WTC11 (cell line): ENCODE data around the gene CDH2. TPM values are rescaled to one million over a fixed set of nuclear protein-coding genes. Genes with fewer than 3 reads are reported as not detected.

Experiments
- ATAC-seq: fragments of 200-7000 bp; cut with Tn5 transposase; 2 replicates; pipeline ENCODE4 v1.10.0; 2021; ENCODE audit warnings: mild to moderate bottlenecking, moderate library complexity
- CTCF ChIA-PET: fragments of 300-600 bp; sonication (Branson Sonifier 250); formaldehyde crosslinking; loops from one replicate; lab custom pipeline; 2021; ENCODE audit warnings: antibody characterized with exemption; lab: Charles Lee
- POLR2A ChIA-PET: fragments of 350-600 bp; sonication (Branson Sonifier 250); formaldehyde crosslinking; loops from one replicate; lab custom pipeline; 2021; ENCODE audit warnings: antibody characterized with exemption; lab: Charles Lee
- DNase-seq: peaks from one replicate; pipeline ENCODE4 v3.0.0; 2021; ENCODE audit warnings: low spot score
- H3K27ac Mint-ChIP-seq: 2 replicates; pipeline ENCODE4 v1.8.0; 2021; ENCODE audit warnings: mixed read lengths
- H3K27me3 Mint-ChIP-seq: 2 replicates; pipeline ENCODE4 v1.8.0; 2021; ENCODE audit warnings: low read depth, mild to moderate bottlenecking, moderate library complexity, mixed read lengths
- H3K36me3 Mint-ChIP-seq: 2 replicates; pipeline ENCODE4 v1.8.0; 2021; ENCODE audit warnings: mixed read lengths
- H3K4me1 Mint-ChIP-seq: 2 replicates; pipeline ENCODE4 v1.8.0; 2022; ENCODE audit warnings: mixed read lengths
- H3K4me3 Mint-ChIP-seq: 2 replicates; pipeline ENCODE4 v1.8.0; 2021; ENCODE audit warnings: mild to moderate bottlenecking, moderate library complexity, mixed read lengths
- H3K9me3 Mint-ChIP-seq: 2 replicates; pipeline ENCODE4 v1.8.0; 2021; ENCODE audit warnings: mixed read lengths
- AFF4 ChIP-seq: sonication (generic); formaldehyde crosslinking; IDR thresholded peaks from 2 replicates; pipeline ENCODE4 v1.8.1; 2023; ENCODE audit warnings: mild to moderate bottlenecking, missing genetic modification reagents, borderline replicate concordance
- AR ChIP-seq: fragments of 250-450 bp; sonication (Bioruptor Pico); IDR thresholded peaks from 2 replicates; pipeline ENCODE4 v1.9.0; 2021; ENCODE audit warnings: mild to moderate bottlenecking
- ATF2 ChIP-seq: sonication (generic); formaldehyde crosslinking; IDR thresholded peaks from 2 replicates; pipeline ENCODE4 v1.8.1; 2022; ENCODE audit warnings: low read depth, missing genetic modification reagents, borderline replicate concordance
- ATF6 ChIP-seq: sonication (generic); formaldehyde crosslinking; IDR thresholded peaks from 2 replicates; pipeline ENCODE4 v1.8.1; 2023; ENCODE audit warnings: mild to moderate bottlenecking, missing genetic modification reagents
- CDX4 ChIP-seq: fragments of 250-450 bp; sonication (Bioruptor Pico); IDR thresholded peaks from 2 replicates; pipeline ENCODE4 v1.9.0; 2021; ENCODE audit warnings: moderate library complexity, mild to moderate bottlenecking, inconsistent platforms, borderline replicate concordance
- CTCF ChIP-seq: fragments of 200-600 bp; IDR thresholded peaks from 2 replicates; pipeline ENCODE4 v1.8.0; 2022; ENCODE audit warnings: antibody characterized with exemption
- ESRRA ChIP-seq: sonication (generic); formaldehyde crosslinking; IDR thresholded peaks from 2 replicates; pipeline ENCODE4 v1.8.1; 2022; ENCODE audit warnings: mild to moderate bottlenecking, missing genetic modification reagents, borderline replicate concordance
- MAX ChIP-seq: sonication (generic); formaldehyde crosslinking; IDR thresholded peaks from 2 replicates; pipeline ENCODE4 v1.8.0; 2022; ENCODE audit warnings: mild to moderate bottlenecking, missing genetic modification reagents
- MLX ChIP-seq: sonication (generic); formaldehyde crosslinking; IDR thresholded peaks from 2 replicates; pipeline ENCODE4 v1.8.1; 2023; ENCODE audit warnings: mild to moderate bottlenecking, missing genetic modification reagents, moderate library complexity
- NR1H2 ChIP-seq: sonication (generic); formaldehyde crosslinking; IDR thresholded peaks from 2 replicates; pipeline ENCODE4 v1.9.0; 2021; ENCODE audit warnings: mild to moderate bottlenecking, moderate library complexity, missing genetic modification reagents
- NR3C1 ChIP-seq: sonication (generic); formaldehyde crosslinking; conservative IDR thresholded peaks from 2 replicates; pipeline ENCODE4 v1.8.1; 2023; ENCODE audit warnings: low read depth, mild to moderate bottlenecking, missing genetic modification reagents
- STAT6 ChIP-seq: sonication (generic); formaldehyde crosslinking; conservative IDR thresholded peaks from 2 replicates; pipeline ENCODE4 v1.8.1; 2023; ENCODE audit warnings: mild to moderate bottlenecking, low read depth, missing genetic modification reagents, moderate library complexity
- ZBTB43 ChIP-seq: sonication (generic); formaldehyde crosslinking; IDR thresholded peaks from 2 replicates; pipeline ENCODE4 v1.8.1; 2023; ENCODE audit warnings: mild to moderate bottlenecking, missing genetic modification reagents
- ZNF423 ChIP-seq: fragments of 250-450 bp; sonication (Bioruptor Pico); IDR thresholded peaks from 2 replicates; pipeline ENCODE4 v2.1.2; 2022; ENCODE audit warnings: mild to moderate bottlenecking, moderate library complexity
- total RNA-seq: library from RNA; stranded (reverse); gene quantifications from 3 replicates; pipeline ENCODE4 v1.2.3, GENCODE V29; 2021

CDH2 gene
- total RNA-seq, 1 experiment from 2014 or later: 17.3 TPM

- TF ChIP-seq ZNF423 (CRISPR knock-in tag): no peak
Measured at GRCh38 chr18:28067346-28067745, 109.6 kb downstream of the CDH2 start (continued).

- CTCF ChIA-PET: no interaction called here
- peaks cover 2% of the 10 kb centered on the region; the same call in 1 of the 2 replicates for H3K36me3 Mint-ChIP-seq
- no peaks in the 10 kb centered on the region for H3K27me3 Mint-ChIP-seq
- DNase-seq (no peak), ATAC-seq (no peak)
- H3K4me3 Mint-ChIP-seq: no peak overlapping the region
- no peak overlapping the region for H3K27ac Mint-ChIP-seq
- POLR2A ChIA-PET: no interaction called here
- H3K4me1 Mint-ChIP-seq: peaks cover 19% of the 10 kb centered on the region
- H3K9me3 Mint-ChIP-seq: peaks cover 14% of the 10 kb centered on the region
- no peak for TF ChIP-seq CDX4 (CRISPR knock-in tag)
- no peak for TF ChIP-seq ATF2 (CRISPR knock-in tag)
- no peak for TF ChIP-seq NR1H2 (CRISPR knock-in tag)
- TF ChIP-seq ATF6 (CRISPR knock-in tag): no peak
- no peak for TF ChIP-seq MAX (CRISPR knock-in tag)
- no peak for TF ChIP-seq ZBTB43 (CRISPR knock-in tag)
- no peak for TF ChIP-seq AFF4 (CRISPR knock-in tag)
- no peak for TF ChIP-seq CTCF
- TF ChIP-seq AR: no peak
- TF ChIP-seq NR3C1 (CRISPR knock-in tag): no peak
- TF ChIP-seq ESRRA (CRISPR knock-in tag): no peak
- TF ChIP-seq MLX: no peak
- no peak for TF ChIP-seq STAT6 (CRISPR knock-in tag)
Measured at GRCh38 chr18:28065793-28066186, 111.1 kb downstream of the CDH2 start.
